ENCODE measurements around the gene GLIS1. TPM values are rescaled to one million over a fixed set of nuclear protein-coding genes. Genes with fewer than 3 reads are reported as not detected.

GLIS1 gene
- total and polyA plus RNA-seq, 2 experiments from 2014 or later = 0.13 to 1.3 TPM

GRCh38 chr1:53549287-53549686, 189.7 kb downstream of the GLIS1 start:
- Histone ChIP-seq H3K36me3 (replicated peaks; ENCODE audit: insufficient read depth, low read depth) (no peaks in the 10 kb centered on the region), H3K27me3 (no peaks in the 10 kb centered on the region), H3K27ac (no peak overlapping the region), H3K79me2 (no peaks in the 10 kb centered on the region), H3K4me3 (no peak overlapping the region), H3K4me1 (ENCODE audit: insufficient read depth) (no peaks in the 10 kb centered on the region), H4K20me1 (ENCODE audit: insufficient read depth, poor library complexity, severe bottlenecking) (no peaks in the 10 kb centered on the region), H3K9me2 (replicated peaks; ENCODE audit: insufficient read depth) (no peaks in the 10 kb centered on the region), H2AFZ (no peak overlapping the region), H3K4me2 (no peak overlapping the region), H3K9me3 (ENCODE audit: low read depth) (no peaks in the 10 kb centered on the region)
- no peak for DNase-seq (ENCODE audit: low spot score)
- no peak for TF ChIP-seq EZH2 (IDR thresholded peaks at IDR 0.05; ENCODE audit: borderline replicate concordance)
- no peak for TF ChIP-seq CTCF (IDR thresholded peaks at IDR 0.05; ENCODE audit: poor library complexity)
- TF ChIP-seq EZH2phosphoT487 (IDR thresholded peaks at IDR 0.05; ENCODE audit: low read depth, severe bottlenecking, unreplicated experiment) = no peak
- WGBS (ENCODE audit: low lambda C conversion rate, missing lambda C conversion rate) = 74% methylated on average over 2 of the region's 2 CpGs

- WGBS (ENCODE audit: low lambda C conversion rate, missing lambda C conversion rate) = 88% methylated on average over 17 of the region's 17 CpGs
- H3K27me3 ChIP-seq = no peaks in the 10 kb centered on the region
- no peaks in the 10 kb centered on the region for H3K9me2 ChIP-seq (replicated peaks; ENCODE audit: insufficient read depth)
- no peaks in the 10 kb centered on the region for H3K79me2 ChIP-seq
- peaks cover 3% of the 10 kb centered on the region for H3K4me1 ChIP-seq (ENCODE audit: insufficient read depth)
- no peak overlapping the region for H3K4me3 ChIP-seq
- no peaks in the 10 kb centered on the region for H4K20me1 ChIP-seq (ENCODE audit: insufficient read depth, poor library complexity, severe bottlenecking)
- DNase-seq (ENCODE audit: low spot score) = no peak
- TF ChIP-seq CTCF (IDR thresholded peaks at IDR 0.05; ENCODE audit: poor library complexity) (no peak), EZH2 (IDR thresholded peaks at IDR 0.05; ENCODE audit: borderline replicate concordance) (no peak), EZH2phosphoT487 (IDR thresholded peaks at IDR 0.05; ENCODE audit: low read depth, severe bottlenecking, unreplicated experiment) (no peak)
- no peak overlapping the region for H3K27ac ChIP-seq
- H3K36me3 ChIP-seq (replicated peaks; ENCODE audit: insufficient read depth, low read depth) = no peaks in the 10 kb centered on the region
- no peak overlapping the region for H3K4me2 ChIP-seq
- no peak overlapping the region for H2AFZ ChIP-seq
- no peaks in the 10 kb centered on the region for H3K9me3 ChIP-seq (ENCODE audit: low read depth)
These were observed 190.9 kb downstream of the GLIS1 start for GRCh38 chr1:53548031-53548491.

DNA sequence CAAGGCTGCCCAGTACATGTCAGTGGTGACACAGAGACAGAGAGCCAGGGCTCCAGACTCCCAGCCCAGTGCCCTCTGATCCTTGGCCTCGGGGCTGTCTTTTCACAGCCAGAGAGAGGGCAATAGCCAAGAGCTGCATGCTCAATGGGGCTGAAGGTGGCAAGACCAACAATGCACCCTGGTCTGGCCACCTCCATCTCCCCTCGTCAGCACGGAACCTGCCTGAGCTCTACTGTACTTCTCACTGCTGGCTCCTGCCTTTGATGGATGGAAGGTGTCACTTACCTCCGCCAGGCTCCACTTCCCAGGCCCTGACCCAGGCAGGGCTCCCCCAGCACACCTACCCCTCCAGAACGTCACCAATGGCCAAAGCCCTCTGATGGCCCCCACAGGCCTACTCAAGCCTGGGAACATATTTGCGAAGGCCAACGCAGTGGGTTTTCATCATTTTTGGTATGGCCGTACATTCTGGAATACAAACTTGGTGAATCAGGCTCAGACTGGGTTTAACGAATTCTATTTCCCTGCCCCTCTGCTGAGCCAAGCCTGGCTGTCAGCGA, 191.7 kb downstream of the GLIS1 start:
- Histone ChIP-seq H3K4me1 (ENCODE audit: insufficient read depth) (peaks cover 3% of the 10 kb centered on the region), H3K4me2 (no peak overlapping the region), H3K79me2 (no peaks in the 10 kb centered on the region), H3K9me3 (ENCODE audit: low read depth) (no peaks in the 10 kb centered on the region), H4K20me1 (ENCODE audit: insufficient read depth, poor library complexity, severe bottlenecking) (no peaks in the 10 kb centered on the region), H2AFZ (no peak overlapping the region), H3K27me3 (no peaks in the 10 kb centered on the region), H3K36me3 (replicated peaks; ENCODE audit: insufficient read depth, low read depth) (no peaks in the 10 kb centered on the region), H3K27ac (no peak overlapping the region), H3K9me2 (replicated peaks; ENCODE audit: insufficient read depth) (no peaks in the 10 kb centered on the region), H3K4me3 (no peak overlapping the region)
- DNase-seq (ENCODE audit: low spot score) = no peak
- WGBS (ENCODE audit: low lambda C conversion rate, missing lambda C conversion rate) = 94% methylated on average over 10 of the region's 10 CpGs
- no peak for TF ChIP-seq EZH2phosphoT487 (IDR thresholded peaks at IDR 0.05; ENCODE audit: low read depth, severe bottlenecking, unreplicated experiment)
- TF ChIP-seq EZH2 (IDR thresholded peaks at IDR 0.05; ENCODE audit: borderline replicate concordance) = no peak
- no peak for TF ChIP-seq CTCF (IDR thresholded peaks at IDR 0.05; ENCODE audit: poor library complexity)
